HCT116 (cell line): Measurements from ENCODE around the gene ZFP3.

ENCODE experiments used
- EZH2phosphoT487 ChIP-seq: fragments of 200-600 bp; IDR thresholded peaks from 2 replicates; pipeline ENCODE4 v1.6.1; 2018; ENCODE audit warnings: antibody characterized with exemption, borderline replicate concordance
- POLR2A ChIP-seq: IDR thresholded peaks from 2 replicates; pipeline ENCODE4 v1.7.0; 2011; ENCODE audit warnings: borderline replicate concordance; ENCODE audit not compliant: insufficient read depth, insufficient read length; ENCODE audit errors: extremely low read depth
- SRF ChIP-seq: IDR thresholded peaks from 2 replicates; pipeline ENCODE4 v1.6.1; 2012; ENCODE audit warnings: low read depth
- YY1 ChIP-seq: IDR thresholded peaks from 2 replicates; pipeline ENCODE4 v1.6.1; 2011; ENCODE audit warnings: low read length, low read depth, moderate library complexity, mild to moderate bottlenecking; ENCODE audit not compliant: insufficient replicate concordance; ENCODE audit errors: extremely low read depth
- TF ChIP-seq, protein P1 (sequence below), 3 experiments: fragments of 200-600 bp in 1 of 3; sonication (generic) in 1 of 3; IDR thresholded peaks in 2 of 3; conservative IDR thresholded peaks in 1 of 3; 2 replicates each; pipeline ENCODE4 v1.5.1; 2012 to 2017; ENCODE audit warnings: low read depth in 2 of 3, low read length in 2 of 3, antibody characterized with exemption in 1 of 3, borderline replicate concordance in 1 of 3, control low read depth in 1 of 3, mild to moderate bottlenecking in 1 of 3, mixed read lengths in 1 of 3, mixed run types in 1 of 3, moderate library complexity in 1 of 3; ENCODE audit not compliant: insufficient read depth in 1 of 3
- TF ChIP-seq, protein P2 (sequence below): IDR thresholded peaks from 2 replicates; pipeline ENCODE4 v1.6.1; 2012; ENCODE audit warnings: low read depth

DNA sequence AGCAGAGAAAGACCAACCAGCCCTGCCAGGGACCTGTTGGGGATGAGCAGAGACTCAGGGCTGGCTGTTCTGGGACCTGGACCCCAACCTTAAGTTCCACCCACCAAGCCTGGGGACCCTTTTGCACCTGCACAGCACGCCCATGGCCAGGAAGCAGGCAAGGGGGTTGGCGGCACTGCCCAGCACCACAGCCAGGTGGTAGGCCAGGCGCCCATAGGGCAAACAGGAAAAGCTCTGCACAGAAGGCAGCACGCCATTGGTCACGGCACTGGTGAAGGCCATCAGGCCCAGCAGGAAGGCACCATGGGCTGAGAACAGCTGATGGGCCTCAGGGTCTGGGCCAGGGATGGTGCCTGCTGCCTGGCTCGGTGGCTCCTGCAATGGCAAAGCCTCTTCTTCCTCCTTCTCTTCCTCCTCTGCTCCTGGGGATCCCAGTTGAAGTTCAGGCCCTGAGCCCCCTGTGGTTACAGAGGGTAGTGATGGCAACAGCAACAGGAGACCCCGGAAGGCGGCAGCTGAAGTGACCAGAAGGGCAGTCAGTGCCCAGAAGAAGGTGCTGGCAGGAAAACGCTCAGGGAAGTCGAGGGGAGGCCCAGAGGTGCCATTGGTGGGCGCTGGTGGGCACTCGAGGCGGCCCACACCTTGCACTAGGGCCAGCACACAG is 44.8 kb upstream of the ZFP3 start:
- TF ChIP-seq, protein P1, sequence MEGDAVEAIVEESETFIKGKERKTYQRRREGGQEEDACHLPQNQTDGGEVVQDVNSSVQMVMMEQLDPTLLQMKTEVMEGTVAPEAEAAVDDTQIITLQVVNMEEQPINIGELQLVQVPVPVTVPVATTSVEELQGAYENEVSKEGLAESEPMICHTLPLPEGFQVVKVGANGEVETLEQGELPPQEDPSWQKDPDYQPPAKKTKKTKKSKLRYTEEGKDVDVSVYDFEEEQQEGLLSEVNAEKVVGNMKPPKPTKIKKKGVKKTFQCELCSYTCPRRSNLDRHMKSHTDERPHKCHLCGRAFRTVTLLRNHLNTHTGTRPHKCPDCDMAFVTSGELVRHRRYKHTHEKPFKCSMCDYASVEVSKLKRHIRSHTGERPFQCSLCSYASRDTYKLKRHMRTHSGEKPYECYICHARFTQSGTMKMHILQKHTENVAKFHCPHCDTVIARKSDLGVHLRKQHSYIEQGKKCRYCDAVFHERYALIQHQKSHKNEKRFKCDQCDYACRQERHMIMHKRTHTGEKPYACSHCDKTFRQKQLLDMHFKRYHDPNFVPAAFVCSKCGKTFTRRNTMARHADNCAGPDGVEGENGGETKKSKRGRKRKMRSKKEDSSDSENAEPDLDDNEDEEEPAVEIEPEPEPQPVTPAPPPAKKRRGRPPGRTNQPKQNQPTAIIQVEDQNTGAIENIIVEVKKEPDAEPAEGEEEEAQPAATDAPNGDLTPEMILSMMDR (IDR thresholded peaks at IDR 0.05 in 2 of 3, conservative IDR thresholded peaks at IDR 0.05 in 1 of 3; ENCODE audit: borderline replicate concordance in 1 of 3, insufficient read depth in 1 of 3, low read depth in 2 of 3, low read length in 2 of 3): no peak
- TF ChIP-seq SRF (no peak), POLR2A (no peak), YY1 (no peak), EZH2phosphoT487 (no peak)
- TF ChIP-seq, protein P2, sequence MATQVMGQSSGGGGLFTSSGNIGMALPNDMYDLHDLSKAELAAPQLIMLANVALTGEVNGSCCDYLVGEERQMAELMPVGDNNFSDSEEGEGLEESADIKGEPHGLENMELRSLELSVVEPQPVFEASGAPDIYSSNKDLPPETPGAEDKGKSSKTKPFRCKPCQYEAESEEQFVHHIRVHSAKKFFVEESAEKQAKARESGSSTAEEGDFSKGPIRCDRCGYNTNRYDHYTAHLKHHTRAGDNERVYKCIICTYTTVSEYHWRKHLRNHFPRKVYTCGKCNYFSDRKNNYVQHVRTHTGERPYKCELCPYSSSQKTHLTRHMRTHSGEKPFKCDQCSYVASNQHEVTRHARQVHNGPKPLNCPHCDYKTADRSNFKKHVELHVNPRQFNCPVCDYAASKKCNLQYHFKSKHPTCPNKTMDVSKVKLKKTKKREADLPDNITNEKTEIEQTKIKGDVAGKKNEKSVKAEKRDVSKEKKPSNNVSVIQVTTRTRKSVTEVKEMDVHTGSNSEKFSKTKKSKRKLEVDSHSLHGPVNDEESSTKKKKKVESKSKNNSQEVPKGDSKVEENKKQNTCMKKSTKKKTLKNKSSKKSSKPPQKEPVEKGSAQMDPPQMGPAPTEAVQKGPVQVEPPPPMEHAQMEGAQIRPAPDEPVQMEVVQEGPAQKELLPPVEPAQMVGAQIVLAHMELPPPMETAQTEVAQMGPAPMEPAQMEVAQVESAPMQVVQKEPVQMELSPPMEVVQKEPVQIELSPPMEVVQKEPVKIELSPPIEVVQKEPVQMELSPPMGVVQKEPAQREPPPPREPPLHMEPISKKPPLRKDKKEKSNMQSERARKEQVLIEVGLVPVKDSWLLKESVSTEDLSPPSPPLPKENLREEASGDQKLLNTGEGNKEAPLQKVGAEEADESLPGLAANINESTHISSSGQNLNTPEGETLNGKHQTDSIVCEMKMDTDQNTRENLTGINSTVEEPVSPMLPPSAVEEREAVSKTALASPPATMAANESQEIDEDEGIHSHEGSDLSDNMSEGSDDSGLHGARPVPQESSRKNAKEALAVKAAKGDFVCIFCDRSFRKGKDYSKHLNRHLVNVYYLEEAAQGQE: no peak
